Activated T-helper 1 cell treated with anti-CD3 and anti-CD28 coated beads, Interleukin-12 subunit alpha, Interleukin-12 subunit beta, Interleukin-2, Interleukin-4 antibody, amounts not matched to agents 30 ng/mL and 10 ng/mL and 1 ng/mL, durations not matched to agents 14 hours and 24 hours and 36 hours (primary cell): ENCODE measurements around the gene KRT4. TPM values are rescaled to one million over a fixed set of nuclear protein-coding genes. Genes with fewer than 3 reads are reported as not detected.

Source experiments
- DNase-seq: peaks from one replicate; pipeline ENCODE4 v3.0.0; 2021; ENCODE audit warnings: low spot score
- H3K27ac Mint-ChIP-seq: one replicate; pipeline ENCODE4 v1.8.0; 2021; ENCODE audit warnings: mild to moderate bottlenecking, mixed read lengths
- H3K27me3 Mint-ChIP-seq: one replicate; pipeline ENCODE4 v1.8.0; 2022; ENCODE audit warnings: mild to moderate bottlenecking, moderate library complexity, mixed read lengths; ENCODE audit not compliant: insufficient read depth
- H3K36me3 Mint-ChIP-seq: one replicate; pipeline ENCODE4 v1.8.0; 2021; ENCODE audit warnings: low read depth, mixed read lengths
- H3K4me1 Mint-ChIP-seq: one replicate; pipeline ENCODE4 v1.8.0; 2021; ENCODE audit warnings: low read depth, mixed read lengths
- H3K4me3 Mint-ChIP-seq: one replicate; pipeline ENCODE4 v1.8.0; 2021; ENCODE audit warnings: mild to moderate bottlenecking, moderate library complexity, mixed read lengths
- H3K9me3 Mint-ChIP-seq: one replicate; pipeline ENCODE4 v1.8.0; 2021; ENCODE audit warnings: mixed read lengths
- intact Hi-C: fragments of 100-400 bp; cut with micrococcal nuclease; formaldehyde crosslinking; loops from one replicate; pipeline ENCODE4 v1.15.1; 2024
- total RNA-seq: library from RNA; stranded (reverse); gene quantifications from 2 replicates; pipeline ENCODE4 v1.2.3, GENCODE V29; 2022

The KRT4 gene
- total RNA-seq, 1 donor from 2014 or later: not detected

- no peaks in the 10 kb centered on the region for H3K36me3 Mint-ChIP-seq
- intact Hi-C loops: no loop called here
- H3K27ac Mint-ChIP-seq: no peak overlapping the region
- peaks cover 8% of the 10 kb centered on the region for H3K4me1 Mint-ChIP-seq
- H3K9me3 Mint-ChIP-seq: no peaks in the 10 kb centered on the region
- DNase-seq: no peak
- no peak overlapping the region for H3K4me3 Mint-ChIP-seq
- peaks cover 4% of the 10 kb centered on the region for H3K27me3 Mint-ChIP-seq
These were observed 1.2 kb upstream of the KRT4 start for GRCh38 chr12:52815161-52815560.

GRCh38 chr12:52814710-52815155 is 817 bp upstream of the KRT4 start:
- Mint-ChIP-seq H3K4me3 (no peak overlapping the region), H3K36me3 (no peaks in the 10 kb centered on the region), H3K4me1 (peaks cover 8% of the 10 kb centered on the region), H3K27ac (no peak overlapping the region), H3K27me3 (peaks cover 3% of the 10 kb centered on the region), H3K9me3 (no peaks in the 10 kb centered on the region)
- DNase-seq: no peak
- intact Hi-C loops: no loop called here

GRCh38 chr12:52813203-52813819 is 605 bp downstream of the KRT4 start:
- H3K27ac Mint-ChIP-seq: no peak overlapping the region
- H3K4me3 Mint-ChIP-seq: no peak overlapping the region
- no peaks in the 10 kb centered on the region for H3K9me3 Mint-ChIP-seq
- no peaks in the 10 kb centered on the region for H3K36me3 Mint-ChIP-seq
- H3K27me3 Mint-ChIP-seq: peaks cover 6% of the 10 kb centered on the region
- no peak for DNase-seq
- peaks cover 8% of the 10 kb centered on the region for H3K4me1 Mint-ChIP-seq
- intact Hi-C loops: no loop called here

DNA sequence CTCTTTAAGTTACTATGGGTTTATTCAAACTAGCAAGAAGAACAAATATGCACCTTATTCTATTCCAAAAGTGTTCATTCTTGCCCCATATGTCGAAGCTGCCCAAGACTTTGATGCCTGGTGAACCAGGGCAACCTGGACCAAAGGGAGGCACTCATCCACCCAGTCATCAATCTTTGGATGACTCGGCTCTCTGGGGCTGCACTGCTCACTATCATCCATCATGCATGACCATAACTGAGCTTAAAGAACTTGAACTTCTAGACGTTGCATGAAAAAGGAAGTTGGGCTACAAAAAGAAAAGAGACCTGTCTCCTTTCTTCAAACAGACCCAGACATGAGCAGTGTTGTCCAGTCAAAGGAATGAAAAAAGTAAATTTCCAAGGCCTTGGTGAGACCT is 1.2 kb downstream of the KRT4 start:
- no peaks in the 10 kb centered on the region for H3K9me3 Mint-ChIP-seq
- no peak overlapping the region for H3K27ac Mint-ChIP-seq
- intact Hi-C loops: no loop called here
- H3K27me3 Mint-ChIP-seq: peaks cover 6% of the 10 kb centered on the region
- no peaks in the 10 kb centered on the region for H3K36me3 Mint-ChIP-seq
- peaks cover 4% of the 10 kb centered on the region for H3K4me1 Mint-ChIP-seq
- no peak for DNase-seq
- no peak overlapping the region for H3K4me3 Mint-ChIP-seq

GRCh38 chr12:52812073-52812400 is 1.9 kb downstream of the KRT4 start:
- no peak overlapping the region for H3K4me3 Mint-ChIP-seq
- H3K9me3 Mint-ChIP-seq: no peaks in the 10 kb centered on the region
- intact Hi-C loops: no loop called here
- no peaks in the 10 kb centered on the region for H3K36me3 Mint-ChIP-seq
- H3K27me3 Mint-ChIP-seq: peaks cover 6% of the 10 kb centered on the region
- DNase-seq: no peak
- no peaks in the 10 kb centered on the region for H3K4me1 Mint-ChIP-seq
- H3K27ac Mint-ChIP-seq: no peak overlapping the region

DNA sequence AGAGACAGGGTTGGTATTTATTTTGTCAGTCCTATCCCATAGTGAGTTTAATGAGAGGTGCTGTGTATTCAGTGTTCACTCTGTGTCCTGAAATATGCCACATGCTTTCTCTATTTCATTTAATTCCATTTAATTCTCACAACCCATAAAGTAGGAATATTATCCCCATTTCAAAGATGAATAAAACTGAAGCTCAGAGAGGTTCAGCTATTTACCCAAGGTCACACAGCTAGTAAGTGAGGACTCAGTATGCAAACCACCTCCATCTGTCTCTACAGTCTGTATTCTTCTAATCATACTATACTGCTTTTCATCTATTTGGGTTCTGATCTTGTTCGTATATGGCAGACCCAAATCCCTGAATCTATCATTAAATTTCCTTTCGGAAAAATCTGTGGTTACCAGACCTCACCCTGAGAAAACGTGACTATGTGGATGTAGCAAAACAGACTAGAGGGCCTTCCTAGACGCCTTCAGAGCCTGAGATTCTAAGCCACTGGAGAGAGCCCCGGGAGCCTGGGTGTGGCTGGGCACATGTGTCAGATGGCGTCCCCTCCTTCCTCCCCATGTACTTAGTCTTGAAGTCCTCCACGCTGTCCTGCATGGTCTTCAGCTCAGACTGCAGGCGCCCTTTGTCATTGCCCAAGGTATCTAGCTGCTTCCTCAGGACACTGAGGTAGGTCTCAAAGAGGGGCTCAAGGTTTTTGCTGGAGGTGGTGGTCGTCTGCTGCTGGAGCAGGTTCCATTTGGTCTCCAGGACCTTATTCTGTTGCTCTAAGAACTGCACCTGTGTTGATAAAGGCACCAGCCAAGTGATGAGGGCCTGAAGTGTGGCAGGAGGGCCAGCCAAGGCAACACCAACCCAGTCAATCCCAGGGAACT is 2.5 kb downstream of the KRT4 start:
- Mint-ChIP-seq H3K9me3 (no peaks in the 10 kb centered on the region), H3K4me1 (no peaks in the 10 kb centered on the region), H3K4me3 (no peak overlapping the region), H3K36me3 (no peaks in the 10 kb centered on the region), H3K27me3 (peaks cover 6% of the 10 kb centered on the region), H3K27ac (no peak overlapping the region)
- DNase-seq: no peak
- intact Hi-C loops: no loop called here

DNA sequence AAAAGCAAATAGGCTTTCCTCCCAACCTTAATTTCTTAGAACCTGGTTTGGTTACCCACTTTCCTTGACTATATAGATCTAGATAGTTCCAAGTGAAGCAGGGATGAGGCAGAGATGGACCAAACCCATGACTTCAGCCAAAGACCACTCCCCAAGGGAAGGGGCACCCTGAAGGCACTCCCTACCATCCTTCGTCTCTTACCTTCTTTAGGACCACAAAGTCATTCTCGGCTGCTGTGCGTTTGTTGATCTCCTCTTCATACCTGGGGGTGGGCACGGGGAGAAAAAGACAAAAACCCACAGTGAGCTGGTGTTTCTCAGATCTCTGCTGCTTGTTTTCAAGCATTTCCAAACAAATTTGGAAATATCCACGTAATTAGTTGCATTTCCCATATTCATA is 3.4 kb downstream of the KRT4 start:
- intact Hi-C loops: no loop called here
- no peaks in the 10 kb centered on the region for H3K36me3 Mint-ChIP-seq
- no peak overlapping the region for H3K4me3 Mint-ChIP-seq
- H3K27ac Mint-ChIP-seq: no peak overlapping the region
- no peaks in the 10 kb centered on the region for H3K9me3 Mint-ChIP-seq
- DNase-seq: no peak
- peaks cover 6% of the 10 kb centered on the region for H3K27me3 Mint-ChIP-seq
- no peaks in the 10 kb centered on the region for H3K4me1 Mint-ChIP-seq

- no peaks in the 10 kb centered on the region for H3K36me3 Mint-ChIP-seq
- no peak overlapping the region for H3K4me3 Mint-ChIP-seq
- no peak overlapping the region for H3K27ac Mint-ChIP-seq
- DNase-seq: no peak
- intact Hi-C loops: no loop called here
- no peaks in the 10 kb centered on the region for H3K9me3 Mint-ChIP-seq
- H3K4me1 Mint-ChIP-seq: no peaks in the 10 kb centered on the region
- H3K27me3 Mint-ChIP-seq: peaks cover 3% of the 10 kb centered on the region
These were observed 4.8 kb downstream of the KRT4 start for GRCh38 chr12:52809166-52809565.

GRCh38 chr12:52808573-52809160 is 5.2 kb downstream of the KRT4 start:
- Mint-ChIP-seq H3K4me1 (no peaks in the 10 kb centered on the region), H3K4me3 (no peak overlapping the region), H3K27ac (no peak overlapping the region), H3K36me3 (no peaks in the 10 kb centered on the region), H3K9me3 (no peaks in the 10 kb centered on the region), H3K27me3 (peaks cover 6% of the 10 kb centered on the region)
- intact Hi-C loops: no loop called here
- DNase-seq: no peak

DNA sequence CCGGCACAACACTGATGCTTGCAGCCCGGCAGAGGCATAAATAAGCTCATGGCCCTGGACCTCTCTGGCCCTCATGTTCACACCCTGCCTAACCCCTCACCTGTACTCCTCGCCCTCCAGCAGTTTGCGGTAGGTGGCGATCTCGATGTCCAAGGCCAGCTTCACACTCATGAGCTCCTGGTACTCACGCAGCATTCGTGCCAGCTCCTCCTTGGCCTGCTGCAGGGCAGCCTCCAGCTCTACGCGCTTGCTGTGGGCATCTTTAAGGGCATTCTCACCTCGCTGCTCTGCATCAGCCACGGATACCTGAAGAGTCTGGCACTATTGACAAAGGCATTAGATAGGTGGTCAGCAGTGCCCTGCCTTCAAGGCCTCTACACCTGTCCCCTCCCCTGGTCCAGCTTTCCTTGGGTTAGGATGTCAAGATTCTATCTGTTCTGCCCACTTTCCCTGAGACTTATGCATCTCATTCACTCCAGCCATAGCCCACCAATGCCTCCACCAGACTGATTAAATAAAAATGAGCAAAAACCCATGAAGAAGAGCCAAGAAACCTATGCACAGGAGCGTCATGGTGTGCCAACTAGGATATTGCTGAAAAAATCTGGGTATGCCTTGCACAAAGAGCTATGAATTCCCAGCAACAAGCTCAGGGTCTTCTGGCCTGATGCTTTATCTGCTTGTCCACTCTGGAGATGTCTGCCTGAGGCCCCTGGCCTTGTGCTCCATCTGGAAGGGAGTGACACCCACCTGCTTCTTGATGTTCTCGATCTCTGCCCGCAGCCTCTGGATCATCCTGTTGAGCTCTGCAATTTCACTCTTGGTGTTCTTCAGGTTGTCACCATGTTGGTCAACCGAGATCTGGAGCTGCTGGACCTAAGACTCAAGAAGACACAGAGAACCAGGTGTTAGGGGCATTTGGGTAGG is 6.1 kb downstream of the KRT4 start:
- peaks cover 6% of the 10 kb centered on the region for H3K27me3 Mint-ChIP-seq
- no peak for DNase-seq
- no peaks in the 10 kb centered on the region for H3K4me1 Mint-ChIP-seq
- H3K36me3 Mint-ChIP-seq: no peaks in the 10 kb centered on the region
- intact Hi-C loops: no loop called here
- H3K4me3 Mint-ChIP-seq: no peak overlapping the region
- no peaks in the 10 kb centered on the region for H3K9me3 Mint-ChIP-seq
- no peak overlapping the region for H3K27ac Mint-ChIP-seq

DNA sequence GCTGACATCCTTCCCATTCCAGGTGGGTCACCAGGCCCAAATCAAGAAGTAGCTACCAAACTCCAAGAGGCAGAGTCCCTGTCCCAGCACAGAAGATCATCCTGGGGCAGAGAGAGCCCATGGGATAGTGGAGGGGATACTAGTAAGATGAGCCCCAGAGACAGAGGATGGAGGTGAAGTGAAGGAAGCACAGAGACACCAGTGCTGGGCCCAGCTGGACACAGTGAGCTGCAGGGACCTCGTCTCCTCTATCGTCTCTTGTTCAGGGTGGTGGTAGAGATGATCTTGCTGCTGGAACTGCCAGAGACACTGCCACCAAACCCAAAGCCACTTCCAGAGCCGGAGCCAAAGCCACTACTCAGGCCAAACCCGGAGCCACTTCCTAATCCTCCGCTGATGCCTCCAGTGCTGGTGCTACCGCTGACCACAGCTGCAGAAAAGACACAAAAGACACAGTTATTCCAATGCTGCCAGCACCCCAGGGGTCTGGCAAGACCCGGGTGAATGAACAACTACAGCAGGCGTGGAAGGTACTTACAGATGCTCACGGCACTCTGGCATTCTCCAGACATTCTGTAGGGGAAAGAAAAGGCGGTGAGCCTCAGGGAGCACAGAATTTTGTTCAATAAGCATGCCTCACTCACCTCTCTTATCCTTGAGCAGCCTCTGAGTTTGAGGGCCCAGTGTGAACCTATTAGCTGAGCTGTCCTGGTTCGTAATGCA is 6.9 kb downstream of the KRT4 start:
- peaks cover 11% of the 10 kb centered on the region for H3K27me3 Mint-ChIP-seq
- H3K9me3 Mint-ChIP-seq: no peaks in the 10 kb centered on the region
- no peak overlapping the region for H3K4me3 Mint-ChIP-seq
- no peak for DNase-seq
- H3K27ac Mint-ChIP-seq: no peak overlapping the region
- intact Hi-C loops: no loop called here
- no peaks in the 10 kb centered on the region for H3K4me1 Mint-ChIP-seq
- no peaks in the 10 kb centered on the region for H3K36me3 Mint-ChIP-seq

DNA sequence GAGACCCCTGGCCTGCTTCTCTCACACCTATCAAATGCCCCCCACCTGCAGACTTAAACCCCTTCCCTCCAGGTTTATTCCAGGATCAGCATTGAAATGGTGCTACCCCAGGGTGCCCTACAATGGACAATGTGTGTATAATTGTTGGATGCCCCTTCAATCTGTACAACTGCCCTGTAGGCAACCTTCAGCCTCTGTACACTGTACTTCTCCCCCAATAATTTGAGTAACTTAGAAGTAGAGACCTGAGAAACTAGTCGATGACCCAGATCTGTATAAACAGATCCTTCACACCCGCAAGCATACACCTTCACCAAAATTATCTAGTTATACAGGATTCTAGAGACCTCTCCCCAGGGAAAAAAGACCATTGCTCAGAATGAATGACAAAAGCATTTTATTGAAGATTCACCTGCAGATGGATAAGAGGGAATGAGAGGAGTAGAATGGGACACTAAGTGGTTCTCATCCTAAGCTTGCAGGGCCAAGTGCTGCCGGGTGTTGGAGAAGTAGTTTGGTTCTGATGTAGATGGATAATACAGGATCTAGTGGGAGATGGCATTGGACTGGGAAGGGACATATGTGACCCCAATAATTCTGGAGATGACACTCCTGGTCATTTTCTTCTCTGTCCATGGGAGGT is 7.6 kb downstream of the KRT4 start:
- H3K4me1 Mint-ChIP-seq: no peaks in the 10 kb centered on the region
- no peak overlapping the region for H3K27ac Mint-ChIP-seq
- no peaks in the 10 kb centered on the region for H3K9me3 Mint-ChIP-seq
- intact Hi-C loops: no loop called here
- no peaks in the 10 kb centered on the region for H3K36me3 Mint-ChIP-seq
- no peak overlapping the region for H3K4me3 Mint-ChIP-seq
- peaks cover 11% of the 10 kb centered on the region for H3K27me3 Mint-ChIP-seq
- DNase-seq: no peak
